HCT116 (cell line): ENCODE results near the gene PLCB2. TPM values are rescaled to one million over a fixed set of nuclear protein-coding genes. Genes with fewer than 3 reads are reported as not detected.

Source experiments
- ATAC-seq: fragments of 200-7000 bp; cut with Tn5 transposase; 2 replicates; pipeline ENCODE4 v1.9.1; 2020; ENCODE audit warnings: mild to moderate bottlenecking, moderate library complexity
- BruUV-seq: library from RNA; stranded (reverse); fragments of 400-500 nt; replicated peaks from 2 replicates; lab custom pipeline; 2021; lab: Mats Ljungman, UMichigan
- CTCF ChIA-PET: fragments of 300-600 bp; sonication (Branson Sonifier 250); formaldehyde crosslinking; loops from one replicate; lab custom pipeline; 2021; ENCODE audit warnings: antibody characterized with exemption; lab: Charles Lee
- POLR2A ChIA-PET: fragments of 300-600, 350-600 bp; sonication (Branson Sonifier 250); formaldehyde crosslinking; loops from one replicate; lab custom pipeline; 2021; ENCODE audit warnings: antibody characterized with exemption; lab: Charles Lee
- RAD21 ChIA-PET, 2 experiments: fragments of 300-600 bp; sonication (Branson Sonifier 250); formaldehyde crosslinking; loops; one replicate each; lab custom pipeline; 2023; ENCODE audit warnings: low total read pairs in 2 of 2; ENCODE audit not compliant: uncharacterized antibody in 2 of 2, unreplicated experiment in 2 of 2, low non-redundant PET in 1 of 2; lab: Charles Lee
- DNase-seq: peaks from one replicate; pipeline ENCODE4 v3.0.0-alpha.2; 2010; ENCODE audit warnings: low read depth, low spot score
- H2AFZ ChIP-seq: fragments of 200-600 bp; shearing (Covaris generic), sonication (generic); 2 replicates; pipeline ENCODE4 v1.6.1; 2017; ENCODE audit warnings: low read depth, mixed run types, mixed read lengths, antibody characterized with exemption, low read length; ENCODE audit not compliant: poor library complexity, severe bottlenecking
- H3K27ac ChIP-seq: 2 replicates; pipeline ENCODE4 v1.5.1; 2012; ENCODE audit warnings: low read depth, low read length
- H3K27me3 ChIP-seq: fragments of 200-600 bp; sonication (generic); 2 replicates; pipeline ENCODE4 v1.6.1; 2016; ENCODE audit warnings: mixed run types, low read length, mixed read lengths; ENCODE audit not compliant: insufficient read depth
- H3K36me3 ChIP-seq, 2 experiments: fragments of 200-500 bp in 1 of 2; fragments of 200-600 bp in 1 of 2; sonication (Bioruptor generic) in 1 of 2; sonication (generic) in 1 of 2; 2 replicates each; pipeline versions ENCODE4 v1.5.1 to v1.6.1; 2014 to 2016; ENCODE audit warnings: low read length in 2 of 2, inconsistent platforms in 1 of 2, mixed read lengths in 1 of 2, mixed run types in 1 of 2; ENCODE audit not compliant: insufficient read depth in 2 of 2, control insufficient read depth in 1 of 2
- H3K4me1 ChIP-seq, 2 experiments: fragments of 200-600 bp in 1 of 2; sonication (generic) in 1 of 2; 2 replicates each; pipeline versions ENCODE4 v1.5.1 to v1.6.1; 2012 to 2017; ENCODE audit warnings: low read length in 2 of 2, inconsistent platforms in 1 of 2, mild to moderate bottlenecking in 1 of 2, mixed read lengths in 1 of 2, mixed run types in 1 of 2, moderate library complexity in 1 of 2; ENCODE audit not compliant: insufficient read depth in 2 of 2, control insufficient read depth in 1 of 2
- H3K4me2 ChIP-seq: fragments of 200-600 bp; sonication (generic); 2 replicates; pipeline ENCODE4 v1.6.1; 2017; ENCODE audit warnings: mixed run types, low read length, mixed read lengths
- H3K4me3 ChIP-seq, 2 experiments: fragments of 200-600 bp in 1 of 2; sonication (generic) in 1 of 2; replicated peaks in 1 of 2; 2 replicates each; pipeline ENCODE4 v1.5.1; 2011 to 2016; ENCODE audit warnings: low read length in 2 of 2, control low read depth in 1 of 2, low read depth in 1 of 2, mild to moderate bottlenecking in 1 of 2, mixed read lengths in 1 of 2, mixed run types in 1 of 2
- H3K79me2 ChIP-seq: fragments of 200-600 bp; sonication (generic); 2 replicates; pipeline ENCODE4 v1.6.1; 2017; ENCODE audit warnings: mild to moderate bottlenecking, mixed run types, low read length, moderate library complexity, mixed read lengths; ENCODE audit not compliant: insufficient read depth
- H3K9ac ChIP-seq: fragments of 200-600 bp; sonication (generic); 2 replicates; pipeline ENCODE4 v1.6.1; 2016; ENCODE audit warnings: low read length, mixed read lengths
- H3K9me2 ChIP-seq: fragments of 200-600 bp; sonication (generic), shearing (Covaris generic); 2 replicates; pipeline ENCODE4 v1.6.1; 2017; ENCODE audit warnings: mixed run types, mild to moderate bottlenecking, moderate library complexity; ENCODE audit not compliant: insufficient read depth
- H3K9me3 ChIP-seq, 2 experiments: fragments of 200-500 bp in 1 of 2; fragments of 200-600 bp in 1 of 2; sonication (Bioruptor generic) in 1 of 2; sonication (generic) in 1 of 2; 2 replicates each; pipeline ENCODE4 v1.6.1; 2014 to 2017; ENCODE audit warnings: low read length in 2 of 2, mixed read lengths in 2 of 2, inconsistent platforms in 1 of 2, low read depth in 1 of 2, mild to moderate bottlenecking in 1 of 2, mixed run types in 1 of 2, moderate library complexity in 1 of 2; ENCODE audit not compliant: control insufficient read depth in 1 of 2, insufficient read depth in 1 of 2
- H4K20me1 ChIP-seq: fragments of 200-600 bp; sonication (generic), shearing (Covaris generic); 2 replicates; pipeline ENCODE4 v1.6.1; 2017; ENCODE audit warnings: mixed run types, mild to moderate bottlenecking, moderate library complexity; ENCODE audit not compliant: insufficient read depth
- CEBPB ChIP-seq: IDR thresholded peaks from 2 replicates; pipeline ENCODE4 v1.6.1; 2012; ENCODE audit warnings: low read depth
- EGR1 ChIP-seq: IDR thresholded peaks from 2 replicates; pipeline ENCODE4 v1.6.1; 2012; ENCODE audit warnings: low read depth
- ELF1 ChIP-seq: IDR thresholded peaks from 2 replicates; pipeline ENCODE4 v1.6.1; 2012; ENCODE audit warnings: low read depth, borderline replicate concordance
- EZH2 ChIP-seq: fragments of 200-600 bp; sonication (generic); IDR thresholded peaks from 2 replicates; pipeline ENCODE4 v1.6.1; 2017; ENCODE audit warnings: antibody characterized with exemption, mixed run types
- EZH2phosphoT487 ChIP-seq: fragments of 200-600 bp; IDR thresholded peaks from 2 replicates; pipeline ENCODE4 v1.6.1; 2018; ENCODE audit warnings: antibody characterized with exemption, borderline replicate concordance
- FOSL1 ChIP-seq: IDR thresholded peaks from 2 replicates; pipeline ENCODE4 v1.6.1; 2012; ENCODE audit warnings: low read depth
- RAD21 ChIP-seq: IDR thresholded peaks from 2 replicates; pipeline ENCODE4 v1.6.1; 2012; ENCODE audit warnings: low read depth, mild to moderate bottlenecking
- SIN3A ChIP-seq: IDR thresholded peaks from 2 replicates; pipeline ENCODE4 v1.6.1; 2012; ENCODE audit warnings: low read depth
- SP1 ChIP-seq: IDR thresholded peaks from 2 replicates; pipeline ENCODE4 v1.6.1; 2012; ENCODE audit warnings: low read depth
- SRF ChIP-seq: IDR thresholded peaks from 2 replicates; pipeline ENCODE4 v1.6.1; 2012; ENCODE audit warnings: low read depth
- TCF7L2 ChIP-seq: IDR thresholded peaks from 2 replicates; pipeline ENCODE4 v1.7.0; 2011; ENCODE audit warnings: borderline replicate concordance, inconsistent platforms; ENCODE audit not compliant: insufficient read depth, insufficient read length; ENCODE audit errors: extremely low read depth
- YY1 ChIP-seq: IDR thresholded peaks from 2 replicates; pipeline ENCODE4 v1.6.1; 2011; ENCODE audit warnings: low read length, low read depth, moderate library complexity, mild to moderate bottlenecking; ENCODE audit not compliant: insufficient replicate concordance; ENCODE audit errors: extremely low read depth
- ZBTB33 ChIP-seq: IDR thresholded peaks from 2 replicates; pipeline ENCODE4 v1.6.1; 2011; ENCODE audit warnings: mild to moderate bottlenecking, low read length, moderate library complexity; ENCODE audit not compliant: insufficient replicate concordance; ENCODE audit errors: extremely low read depth
- ZFX ChIP-seq: fragments of 450-650 bp; IDR thresholded peaks from 2 replicates; pipeline ENCODE4 v1.6.1; 2017
- intact Hi-C: fragments of 100-400 bp; cut with micrococcal nuclease; formaldehyde crosslinking; loops from 2 replicates; pipeline ENCODE4 v1.10.0; 2022
- total RNA-seq: library from RNA; stranded (reverse); gene quantifications from one replicate; pipeline ENCODE4 v1.2.1, GENCODE V29; 2021; ENCODE audit not compliant: unreplicated experiment

PLCB2 gene
- total RNA-seq, 1 experiment from 2014 or later, result 2.8 TPM

- TF ChIP-seq SP1 (no peak), ZFX (no peak), FOSL1 (no peak), SRF (no peak), EGR1 (no peak)
- BruUV-seq, result no TSS peak
- Histone ChIP-seq H3K4me2 (no peak overlapping the region), H2AFZ (no peak overlapping the region), H3K9ac (no peak overlapping the region), H3K79me2 (no peaks in the 10 kb centered on the region), H3K4me3 (no peak overlapping the region), H3K9me3 (no peaks in the 10 kb centered on the region), H3K9me2 (no peaks in the 10 kb centered on the region), H4K20me1 (no peaks in the 10 kb centered on the region), H3K27ac (no peak overlapping the region), H3K27me3 (no peaks in the 10 kb centered on the region), H3K4me1 (peaks cover 0 to 24% of the 10 kb centered on the region in 2 experiments; a peak in 3 of 4 replicates), H3K36me3 (no peaks in the 10 kb centered on the region)
- ChIA-PET POLR2A (interaction anchor here (1.1 kb wide), 1 partner anchor 8 kb away, joined by 3 read pairs; the partner anchor contains the start of gene PAK6), CTCF (interaction anchor here (1.3 kb wide), 1 partner anchor 33 kb away, joined by 3 read pairs; no protein-coding TSS in a partner anchor), RAD21 (no interaction called here)
- DNase-seq, result no peak
- intact Hi-C loops, result no loop called here
- ATAC-seq, result no peak
These were observed 61.0 kb downstream of the PLCB2 start for GRCh38 chr15:40246496-40247280.

GRCh38 chr15:40245666-40246450 is 61.9 kb downstream of the PLCB2 start:
- H2AFZ ChIP-seq, result no peak overlapping the region
- no TSS peak for BruUV-seq
- RAD21 ChIA-PET, result no interaction called here
- H3K9ac ChIP-seq, result no peak overlapping the region
- no peaks in the 10 kb centered on the region for H3K36me3 ChIP-seq
- POLR2A ChIA-PET, result interaction anchor here (1.1 kb wide), 1 partner anchor 7 kb away, joined by 3 read pairs; the partner anchor contains the start of gene PAK6
- H3K4me1 ChIP-seq, result peaks cover 0 to 23% of the 10 kb centered on the region in 2 experiments; a peak in 3 of 4 replicates
- no peaks in the 10 kb centered on the region for H3K9me3 ChIP-seq
- H3K4me3 ChIP-seq, result no peak overlapping the region
- H3K4me2 ChIP-seq, result 0 out of 2 replicates have a peak overlapping the region, but pooled peaks have one; percentile 1
- H4K20me1 ChIP-seq, result no peaks in the 10 kb centered on the region
- H3K9me2 ChIP-seq, result no peaks in the 10 kb centered on the region
- no peak overlapping the region for H3K27ac ChIP-seq
- CTCF ChIA-PET, result interaction anchor here (1.3 kb wide), 1 partner anchor 33 kb away, joined by 3 read pairs; no protein-coding TSS in a partner anchor
- H3K27me3 ChIP-seq, result no peaks in the 10 kb centered on the region
- DNase-seq, result no peak
- no peak for ATAC-seq
- H3K79me2 ChIP-seq, result no peaks in the 10 kb centered on the region
- intact Hi-C loops, result no loop called here
- TF ChIP-seq TCF7L2 (no peak), ZBTB33 (no peak), CEBPB (no peak), EZH2phosphoT487 (no peak), YY1 (no peak), SIN3A (no peak), EZH2 (no peak), RAD21 (no peak), ELF1 (no peak)
